DOHH2 (cell line): ENCODE measurements around the gene UFD1.

Source experiments
- H3F3A ChIP-seq: fragments of 200-600 bp; sonication (generic), shearing (Covaris generic); 2 replicates; pipeline ENCODE4 v1.6.0; 2016; ENCODE audit warnings: antibody characterized with exemption, mild to moderate bottlenecking; ENCODE audit not compliant: control insufficient read depth, insufficient read depth
- H3K27ac ChIP-seq: fragments of 200-600 bp; sonication (generic); 2 replicates; pipeline ENCODE4 v1.5.1; 2014; ENCODE audit warnings: low read depth, mild to moderate bottlenecking, low read length, moderate library complexity
- H3K27me3 ChIP-seq: fragments of 200-600 bp; sonication (generic); 2 replicates; pipeline ENCODE4 v1.6.1; 2014; ENCODE audit warnings: mild to moderate bottlenecking, low read length, mixed read lengths; ENCODE audit not compliant: control insufficient read depth
- H3K36me3 ChIP-seq: fragments of 200-600 bp; sonication (generic); 2 replicates; pipeline ENCODE4 v1.6.1; 2014; ENCODE audit warnings: mild to moderate bottlenecking, low read length, moderate library complexity, mixed read lengths; ENCODE audit not compliant: control insufficient read depth
- H3K4me1 ChIP-seq: fragments of 200-600 bp; sonication (generic); 2 replicates; pipeline ENCODE4 v1.6.1; 2014; ENCODE audit warnings: mild to moderate bottlenecking, low read length, mixed read lengths; ENCODE audit not compliant: control insufficient read depth
- H3K4me2 ChIP-seq: fragments of 200-600 bp; sonication (generic); 2 replicates; pipeline ENCODE4 v1.6.0; 2014; ENCODE audit warnings: mild to moderate bottlenecking, low read length, moderate library complexity
- H3K4me3 ChIP-seq: fragments of 200-600 bp; sonication (generic); 2 replicates; pipeline ENCODE4 v1.5.1; 2014; ENCODE audit warnings: mild to moderate bottlenecking, low read length, mixed read lengths
- H3K79me2 ChIP-seq: fragments of 200-600 bp; sonication (generic); 2 replicates; pipeline ENCODE4 v1.6.1; 2014; ENCODE audit warnings: mild to moderate bottlenecking, low read length, mixed read lengths; ENCODE audit not compliant: control insufficient read depth
- H3K9me2 ChIP-seq: fragments of 200-600 bp; sonication (generic); replicated peaks from 2 replicates; pipeline ENCODE4 v1.6.1; 2014; ENCODE audit warnings: mild to moderate bottlenecking, low read length, mixed read lengths; ENCODE audit not compliant: control insufficient read depth
- H3K9me3 ChIP-seq: fragments of 200-600 bp; sonication (generic); 2 replicates; pipeline ENCODE4 v1.6.1; 2014; ENCODE audit warnings: antibody characterized with exemption, low read length, mixed read lengths; ENCODE audit not compliant: control insufficient read depth, insufficient read depth
- H4K20me1 ChIP-seq: fragments of 200-600 bp; sonication (generic); 2 replicates; pipeline ENCODE4 v1.6.0; 2014; ENCODE audit warnings: low read depth, mild to moderate bottlenecking, antibody characterized with exemption, low read length, moderate library complexity; ENCODE audit not compliant: control insufficient read depth, insufficient read depth
- EZH2phosphoT487 ChIP-seq: fragments of 200-600 bp; sonication (generic); IDR thresholded peaks from 2 replicates; pipeline ENCODE4 v1.6.1; 2017; ENCODE audit warnings: borderline replicate concordance, mild to moderate bottlenecking, antibody characterized with exemption, low read length, moderate library complexity, mixed read lengths
- TF ChIP-seq, protein P1 (sequence below): fragments of 200-600 bp; sonication (generic); IDR thresholded peaks from one replicate; pipeline ENCODE4 v1.5.1; 2014; ENCODE audit warnings: antibody characterized with exemption, mild to moderate bottlenecking, low read depth, low read length; ENCODE audit not compliant: poor library complexity, severe bottlenecking

Gene UFD1

DNA sequence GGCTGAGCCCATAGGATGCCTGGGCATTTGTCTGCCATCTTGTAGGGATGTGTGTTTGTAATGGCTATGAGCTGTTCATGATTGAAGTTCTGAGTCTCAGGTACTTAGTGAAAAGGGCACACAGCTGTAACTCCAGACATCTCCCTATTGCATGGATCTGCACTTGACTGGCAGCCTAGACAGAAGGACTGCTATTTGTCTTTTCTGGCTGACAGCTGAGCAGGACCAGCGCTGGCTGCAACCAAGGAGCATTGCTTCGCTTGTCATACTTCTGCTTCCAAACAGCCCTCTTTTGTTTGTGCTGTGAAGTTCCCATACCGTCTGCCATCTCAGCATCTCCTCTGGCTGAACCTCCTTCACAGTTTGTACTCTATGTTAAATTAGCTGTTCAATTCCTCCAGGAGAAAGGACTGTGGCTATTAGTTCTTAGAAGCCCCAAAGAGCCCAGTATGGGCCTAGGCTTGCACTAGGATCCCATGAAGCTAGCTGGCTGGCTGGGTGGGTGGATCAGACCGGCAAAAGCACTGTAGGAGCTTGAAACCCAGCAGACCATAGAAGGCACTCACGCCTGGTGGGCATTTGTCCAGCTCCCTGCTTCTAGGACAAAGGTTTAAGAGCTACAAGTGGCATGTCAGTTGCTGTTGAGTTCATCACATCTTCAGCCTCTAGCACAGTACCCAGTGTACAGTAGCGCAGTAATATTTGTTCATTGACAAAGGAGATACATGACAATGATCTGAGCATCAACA lies 67.9 kb downstream of the UFD1 start:
- TF ChIP-seq EZH2phosphoT487, result no peak
- TF ChIP-seq, protein P1, sequence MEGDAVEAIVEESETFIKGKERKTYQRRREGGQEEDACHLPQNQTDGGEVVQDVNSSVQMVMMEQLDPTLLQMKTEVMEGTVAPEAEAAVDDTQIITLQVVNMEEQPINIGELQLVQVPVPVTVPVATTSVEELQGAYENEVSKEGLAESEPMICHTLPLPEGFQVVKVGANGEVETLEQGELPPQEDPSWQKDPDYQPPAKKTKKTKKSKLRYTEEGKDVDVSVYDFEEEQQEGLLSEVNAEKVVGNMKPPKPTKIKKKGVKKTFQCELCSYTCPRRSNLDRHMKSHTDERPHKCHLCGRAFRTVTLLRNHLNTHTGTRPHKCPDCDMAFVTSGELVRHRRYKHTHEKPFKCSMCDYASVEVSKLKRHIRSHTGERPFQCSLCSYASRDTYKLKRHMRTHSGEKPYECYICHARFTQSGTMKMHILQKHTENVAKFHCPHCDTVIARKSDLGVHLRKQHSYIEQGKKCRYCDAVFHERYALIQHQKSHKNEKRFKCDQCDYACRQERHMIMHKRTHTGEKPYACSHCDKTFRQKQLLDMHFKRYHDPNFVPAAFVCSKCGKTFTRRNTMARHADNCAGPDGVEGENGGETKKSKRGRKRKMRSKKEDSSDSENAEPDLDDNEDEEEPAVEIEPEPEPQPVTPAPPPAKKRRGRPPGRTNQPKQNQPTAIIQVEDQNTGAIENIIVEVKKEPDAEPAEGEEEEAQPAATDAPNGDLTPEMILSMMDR, result no peak
- no peaks in the 10 kb centered on the region for H3K4me1 ChIP-seq
- H3K9me2 ChIP-seq, result no peaks in the 10 kb centered on the region
- peaks cover 69% of the 10 kb centered on the region for H3K36me3 ChIP-seq
- no peak overlapping the region for H3K4me3 ChIP-seq
- H3K79me2 ChIP-seq, result peaks cover 59% of the 10 kb centered on the region
- no peaks in the 10 kb centered on the region for H3F3A ChIP-seq
- H3K27ac ChIP-seq, result no peak overlapping the region
- H4K20me1 ChIP-seq, result peaks cover 8% of the 10 kb centered on the region; the same call in 1 of the 2 replicates
- no peak overlapping the region for H3K4me2 ChIP-seq
- no peaks in the 10 kb centered on the region for H3K9me3 ChIP-seq
- no peaks in the 10 kb centered on the region for H3K27me3 ChIP-seq

DNA sequence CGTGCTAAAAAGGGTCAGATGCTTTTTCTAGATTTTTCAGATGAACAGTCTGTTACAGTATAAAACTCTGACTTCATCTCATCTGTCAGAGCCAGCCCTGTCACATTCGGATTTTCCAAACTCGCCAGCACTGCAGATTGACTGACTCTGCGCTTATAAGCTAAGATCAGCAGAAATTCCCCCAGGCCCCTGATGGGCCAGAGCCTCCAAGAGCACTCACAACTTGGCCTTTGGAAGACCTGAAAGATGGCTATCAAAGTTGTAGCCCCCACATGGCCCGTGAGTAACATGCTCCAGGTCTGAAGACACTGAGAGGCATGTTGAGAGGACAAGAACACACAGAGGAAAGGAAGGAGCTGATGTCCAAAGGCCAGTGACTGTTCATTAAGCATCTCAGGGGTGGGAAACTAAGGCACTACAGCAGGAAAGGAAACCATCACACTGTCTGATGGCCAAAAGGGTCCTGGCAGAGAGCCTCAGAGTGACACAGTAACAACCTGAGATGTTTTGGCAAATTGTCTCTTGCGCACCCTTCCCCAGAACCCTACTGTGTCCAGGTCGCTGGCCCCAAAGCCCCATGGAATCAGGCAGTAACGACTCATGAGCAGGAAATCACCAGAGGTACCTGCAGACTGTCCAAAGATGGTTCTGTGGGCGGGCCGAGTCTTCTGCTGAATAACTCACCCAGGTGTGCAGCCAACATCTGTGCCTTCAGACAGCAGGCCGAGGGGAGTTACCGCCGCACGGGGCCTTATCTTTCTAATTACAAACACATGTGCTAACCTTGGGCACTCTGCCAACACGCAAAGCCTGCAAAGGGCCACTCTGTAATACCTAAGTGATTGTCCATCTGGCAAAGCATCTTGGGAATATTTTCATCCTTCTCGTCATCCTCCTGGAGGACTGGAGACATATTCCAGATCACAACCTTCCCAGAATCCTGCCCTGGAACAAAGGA lies 71.1 kb downstream of the UFD1 start:
- no peaks in the 10 kb centered on the region for H3K9me2 ChIP-seq
- H3K27ac ChIP-seq, result no peak overlapping the region
- H3K4me1 ChIP-seq, result no peaks in the 10 kb centered on the region
- TF ChIP-seq EZH2phosphoT487, result no peak
- TF ChIP-seq, protein P1, result no peak
- peaks cover 28% of the 10 kb centered on the region for H3K79me2 ChIP-seq
- peaks cover 7% of the 10 kb centered on the region; the same call in 1 of the 2 replicates for H4K20me1 ChIP-seq
- no peaks in the 10 kb centered on the region for H3K27me3 ChIP-seq
- H3K4me3 ChIP-seq, result no peak overlapping the region
- no peaks in the 10 kb centered on the region for H3F3A ChIP-seq
- H3K4me2 ChIP-seq, result no peak overlapping the region
- H3K36me3 ChIP-seq, result peaks cover 93% of the 10 kb centered on the region
- no peaks in the 10 kb centered on the region for H3K9me3 ChIP-seq

DNA sequence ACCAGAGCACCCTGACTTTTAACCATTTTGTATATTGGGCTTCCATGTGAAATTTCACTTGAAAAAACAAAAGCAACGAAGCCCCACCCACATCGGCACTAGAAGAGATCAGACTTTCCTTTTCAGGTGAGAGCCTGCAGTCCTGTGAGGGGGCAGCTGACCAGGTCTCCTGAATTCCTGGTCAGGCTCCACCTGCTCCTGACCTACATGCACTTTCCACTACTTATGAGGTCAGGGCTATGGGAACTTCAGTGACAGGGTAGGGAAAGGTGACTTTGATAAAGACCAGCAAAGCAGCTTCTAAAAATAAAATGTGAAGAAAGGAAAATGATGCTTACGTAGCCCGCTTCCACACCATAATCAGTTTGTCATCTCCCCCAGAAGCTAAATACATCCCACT lies 72.1 kb downstream of the UFD1 start:
- Histone ChIP-seq H3K4me3 (no peak overlapping the region), H3K27me3 (no peaks in the 10 kb centered on the region), H3K4me2 (no peak overlapping the region), H3K27ac (no peak overlapping the region), H3K9me2 (no peaks in the 10 kb centered on the region), H3F3A (no peaks in the 10 kb centered on the region), H4K20me1 (no peaks in the 10 kb centered on the region; the same call in 1 of the 2 replicates), H3K4me1 (no peaks in the 10 kb centered on the region), H3K36me3 (peaks cover 85% of the 10 kb centered on the region), H3K9me3 (no peaks in the 10 kb centered on the region), H3K79me2 (peaks cover 17% of the 10 kb centered on the region)
- TF ChIP-seq, protein P1, result no peak
- TF ChIP-seq EZH2phosphoT487, result no peak
